Esophagus (tissue), 2 donors: ENCODE data around the gene COX11. TPM values are rescaled to one million over a fixed set of nuclear protein-coding genes. Genes with fewer than 3 reads are reported as not detected.

ENCODE experiments used
- H3K27ac ChIP-seq, 2 donors: one replicate each; pipeline ENCODE4 v1.5.1; 2013; ENCODE audit warnings: low read depth in 2 of 2, mild to moderate bottlenecking in 2 of 2, inconsistent platforms in 1 of 2, low read length in 1 of 2, moderate library complexity in 1 of 2
- H3K27me3 ChIP-seq, 2 donors: one replicate each; pipeline ENCODE4 v1.6.1; 2013; ENCODE audit warnings: low read length in 2 of 2, control low read depth in 1 of 2, mild to moderate bottlenecking in 1 of 2; ENCODE audit not compliant: insufficient read depth in 2 of 2, control insufficient read depth in 1 of 2
- H3K36me3 ChIP-seq, 2 donors: one replicate each; pipeline ENCODE4 v1.6.1; 2013; ENCODE audit warnings: low read length in 1 of 2; ENCODE audit not compliant: control insufficient read depth in 2 of 2, insufficient read depth in 2 of 2
- H3K4me1 ChIP-seq, 2 donors: one replicate each; pipeline ENCODE4 v1.6.1; 2013; ENCODE audit warnings: low read length in 1 of 2; ENCODE audit not compliant: control insufficient read depth in 2 of 2, insufficient read depth in 2 of 2
- H3K4me3 ChIP-seq, 2 donors: one replicate each; pipeline ENCODE4 v1.5.1; 2013; ENCODE audit warnings: low read length in 2 of 2, mild to moderate bottlenecking in 2 of 2, low read depth in 1 of 2, moderate library complexity in 1 of 2
- H3K9me3 ChIP-seq, 2 donors: one replicate each; pipeline ENCODE4 v1.6.1; 2013; ENCODE audit warnings: mild to moderate bottlenecking in 2 of 2, low read depth in 1 of 2, low read length in 1 of 2, moderate library complexity in 1 of 2; ENCODE audit not compliant: control insufficient read depth in 2 of 2, insufficient read depth in 1 of 2
- WGBS, 2 donors: extraction: QIAGEN DNeasy Blood & Tissue Kit; methylation state at CpG; one replicate each; pipeline ENCODE4 v1.1.7; 2013; 5-methylcytosine and 5-hydroxymethylcytosine counted together
- polyA plus RNA-seq, 2 donors: library from polyadenylated mRNA; stranded (reverse); fragments of 200-250 nt; gene quantifications; one replicate each; pipeline ENCODE4 v1.2.3, GENCODE V29; 2013
- donor health status: healthy with polysubstance abuse.
- donor health status: Bipolar disorder and iron deficiency.

Gene COX11, protein sequence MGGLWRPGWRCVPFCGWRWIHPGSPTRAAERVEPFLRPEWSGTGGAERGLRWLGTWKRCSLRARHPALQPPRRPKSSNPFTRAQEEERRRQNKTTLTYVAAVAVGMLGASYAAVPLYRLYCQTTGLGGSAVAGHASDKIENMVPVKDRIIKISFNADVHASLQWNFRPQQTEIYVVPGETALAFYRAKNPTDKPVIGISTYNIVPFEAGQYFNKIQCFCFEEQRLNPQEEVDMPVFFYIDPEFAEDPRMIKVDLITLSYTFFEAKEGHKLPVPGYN
- polyA plus RNA-seq = 10 to 100 TPM; 11.4 to 22.6 TPM

DNA sequence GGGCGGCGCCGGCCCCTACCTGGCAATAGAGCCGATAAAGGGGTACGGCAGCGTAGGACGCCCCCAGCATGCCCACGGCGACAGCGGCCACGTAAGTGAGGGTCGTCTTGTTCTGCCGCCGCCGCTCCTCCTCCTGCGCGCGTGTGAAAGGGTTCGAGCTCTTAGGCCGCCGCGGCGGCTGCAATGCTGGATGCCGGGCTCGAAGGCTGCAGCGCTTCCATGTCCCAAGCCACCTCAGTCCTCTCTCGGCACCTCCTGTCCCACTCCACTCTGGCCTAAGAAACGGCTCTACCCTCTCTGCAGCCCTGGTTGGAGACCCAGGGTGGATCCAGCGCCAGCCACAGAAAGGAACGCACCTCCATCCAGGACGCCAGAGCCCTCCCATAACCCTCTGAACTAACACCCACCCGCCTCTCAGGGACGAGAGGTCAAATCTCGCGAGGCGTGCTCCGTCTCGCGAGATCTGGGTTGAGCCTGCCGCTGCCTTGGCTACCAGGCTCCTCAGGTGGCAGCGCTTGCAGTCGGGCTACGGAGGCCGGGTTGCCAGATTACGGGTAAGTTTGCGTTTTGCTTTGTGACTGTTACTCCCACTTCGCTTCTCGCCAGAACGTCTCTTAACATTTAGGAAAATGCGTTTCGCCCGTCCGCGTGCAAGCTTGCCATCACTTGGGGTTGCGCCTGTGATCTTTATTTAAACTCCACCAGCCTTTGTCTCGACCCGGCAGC is at the start of gene COX11, which contains the start of gene STXBP4:
TSS of gene COX11 (minus strand) at position 393 of the 726 bp plus-strand sequence. CDS start at position 385, 8 bp downstream.
TSS of gene STXBP4 (plus strand) at position 504 of the 726 bp plus-strand sequence. CDS start 17,455 bp downstream, outside the sequence.
- no peaks in the 10 kb centered on the region for H3K9me3 ChIP-seq
- 0% methylated on average over 53 to 57 of the region's 57 CpGs for WGBS, 2 donors
- H3K4me1 ChIP-seq = no peaks in the 10 kb centered on the region
- H3K36me3 ChIP-seq = no peaks in the 10 kb centered on the region
- peak within 1 kb of the TSS; percentile 75 to 92 for H3K27ac ChIP-seq
- H3K4me3 ChIP-seq = peak within 1 kb of the TSS; percentile 86 to 94
- no peaks in the 10 kb centered on the region for H3K27me3 ChIP-seq

DNA sequence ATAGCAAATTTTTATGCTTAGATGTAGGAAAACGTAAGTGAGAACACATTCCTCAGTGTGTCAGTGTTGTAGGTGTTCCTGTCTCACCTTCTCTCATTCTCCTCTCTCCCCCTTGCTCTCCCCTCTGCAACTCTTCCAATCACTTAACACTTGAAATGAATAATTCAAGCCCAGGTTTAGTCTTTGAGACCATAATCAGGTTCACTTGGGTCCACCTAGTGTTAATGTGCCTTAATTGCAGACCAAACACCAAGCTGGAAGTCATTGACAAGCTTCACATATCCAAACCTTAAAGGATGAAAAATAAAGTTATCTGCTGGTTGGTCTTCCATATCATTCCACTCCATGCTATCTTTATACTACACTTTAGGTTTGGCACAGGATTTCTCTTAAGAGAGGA is 37.1 kb upstream of the COX11 start:
- Histone ChIP-seq H3K36me3 (no peaks in the 10 kb centered on the region), H3K27me3 (no peaks in the 10 kb centered on the region), H3K9me3 (no peaks in the 10 kb centered on the region), H3K4me1 (no peaks in the 10 kb centered on the region), H3K27ac (no peak overlapping the region), H3K4me3 (no peak overlapping the region)
- WGBS, 2 donors = 96 to 100% methylated on average over 1 of the region's 1 CpG

DNA sequence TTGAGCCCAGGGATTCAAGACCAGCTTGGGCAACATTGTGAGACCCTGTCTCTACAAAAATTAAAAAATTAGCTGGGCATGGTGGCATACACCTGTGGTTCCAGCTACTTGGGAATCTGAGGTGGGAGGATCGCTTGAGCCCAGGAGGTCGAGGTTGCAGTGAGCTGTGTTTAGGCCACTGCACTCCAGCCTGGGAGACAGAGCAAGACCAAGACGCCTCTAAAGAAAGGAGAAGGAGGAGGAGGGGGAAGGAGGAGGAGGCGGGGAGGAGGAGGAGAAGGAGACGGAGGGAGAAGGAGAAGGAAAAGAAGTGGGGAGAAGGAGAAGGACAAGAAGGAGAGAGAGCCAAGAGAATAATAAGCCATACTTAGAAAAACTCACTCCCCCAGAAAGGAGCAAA is 36.0 kb upstream of the COX11 start:
- no peak overlapping the region for H3K4me3 ChIP-seq
- no peaks in the 10 kb centered on the region for H3K36me3 ChIP-seq
- H3K9me3 ChIP-seq = no peaks in the 10 kb centered on the region
- H3K27ac ChIP-seq = no peak overlapping the region
- no peaks in the 10 kb centered on the region for H3K4me1 ChIP-seq
- WGBS, 2 donors = 87 to 91% methylated on average over 5 of the region's 5 CpGs
- no peaks in the 10 kb centered on the region for H3K27me3 ChIP-seq

DNA sequence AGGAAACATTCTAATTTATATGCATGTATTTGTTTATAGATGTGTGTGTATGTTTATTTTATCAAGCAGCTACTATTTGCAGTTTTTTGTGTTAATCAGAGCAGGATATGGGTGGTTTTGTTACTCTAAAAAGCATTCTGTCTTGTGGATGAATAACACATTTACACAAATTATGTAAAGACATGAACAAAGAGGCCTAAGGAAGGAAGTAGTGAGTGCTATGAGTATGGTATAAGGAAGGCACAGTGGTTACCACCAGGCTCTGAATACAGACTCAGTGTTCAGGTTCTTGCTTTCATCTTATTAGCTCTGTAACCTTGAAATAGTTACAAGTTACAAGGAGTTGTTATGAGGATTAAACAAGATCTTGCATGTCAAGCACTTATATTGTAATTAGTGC is 34.0 kb upstream of the COX11 start:
- no peaks in the 10 kb centered on the region for H3K36me3 ChIP-seq
- H3K9me3 ChIP-seq = no peaks in the 10 kb centered on the region
- no peak overlapping the region for H3K27ac ChIP-seq
- H3K4me1 ChIP-seq = no peaks in the 10 kb centered on the region
- H3K4me3 ChIP-seq = no peak overlapping the region
- H3K27me3 ChIP-seq = no peaks in the 10 kb centered on the region

DNA sequence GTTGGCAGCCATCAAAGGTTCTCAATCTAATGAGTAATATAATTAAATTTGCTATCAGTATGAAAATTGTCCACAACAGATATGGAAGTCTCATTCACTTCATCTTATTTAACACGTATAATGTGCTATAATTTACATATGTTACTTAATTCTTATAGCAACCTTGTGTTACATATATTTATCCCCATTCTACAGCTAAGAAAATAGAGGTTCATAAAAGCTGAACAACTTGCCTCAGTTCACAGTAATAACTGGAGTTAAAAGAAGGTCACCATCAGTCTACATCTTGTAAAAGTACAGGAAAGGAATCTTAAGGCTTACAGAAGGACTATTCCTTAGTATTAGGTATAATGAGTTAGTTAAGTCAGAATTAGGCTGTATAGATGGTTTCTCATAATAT is 28.0 kb upstream of the COX11 start:
- H3K27me3 ChIP-seq = no peaks in the 10 kb centered on the region
- no peak overlapping the region for H3K4me3 ChIP-seq
- H3K27ac ChIP-seq = no peak overlapping the region
- H3K36me3 ChIP-seq = no peaks in the 10 kb centered on the region
- H3K9me3 ChIP-seq = no peaks in the 10 kb centered on the region
- H3K4me1 ChIP-seq = no peaks in the 10 kb centered on the region
- WGBS, 2 donors = 95 to 98% methylated on average over 1 of the region's 1 CpG

DNA sequence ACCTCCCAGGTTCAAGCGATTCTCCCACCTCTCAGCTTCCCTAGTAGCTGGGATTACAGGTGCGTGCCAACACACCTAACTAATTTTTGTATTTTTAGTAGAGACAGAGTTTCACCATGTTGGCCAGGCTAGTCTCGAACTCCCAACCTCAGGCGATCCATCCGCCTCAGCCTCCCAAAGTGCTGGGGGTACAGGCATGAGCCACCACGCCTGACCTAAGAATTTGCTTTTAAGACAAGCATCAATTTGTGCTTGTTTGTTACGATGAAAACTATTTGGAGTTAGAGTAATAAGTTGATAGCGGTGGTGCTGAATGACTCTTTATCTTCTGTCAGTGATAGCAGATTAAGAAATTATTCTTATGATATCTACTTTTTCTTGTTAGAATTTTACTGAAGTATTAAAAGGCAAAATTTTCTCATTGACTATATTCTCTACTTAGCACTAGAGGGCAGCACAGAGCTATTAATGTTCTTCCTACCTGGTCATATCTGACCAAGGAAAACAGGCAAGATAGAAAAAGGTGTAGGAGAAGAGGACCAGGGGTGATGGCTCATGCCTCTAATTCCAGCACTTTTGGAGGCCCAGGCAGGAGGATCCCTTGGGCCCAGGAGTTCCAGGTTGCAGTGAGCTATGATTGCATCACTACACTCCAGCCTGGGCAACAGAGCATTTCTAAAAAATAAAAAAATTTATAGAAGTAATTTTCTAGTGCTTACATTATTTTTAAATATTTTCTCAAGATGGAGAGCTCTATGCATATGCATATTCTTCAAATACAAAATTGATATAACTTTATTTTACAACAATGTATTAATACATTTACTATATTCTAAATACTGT is 24.6 kb upstream of the COX11 start:
- H3K4me3 ChIP-seq = no peak overlapping the region
- no peaks in the 10 kb centered on the region for H3K9me3 ChIP-seq
- 77 to 81% methylated on average over 8 of the region's 8 CpGs for WGBS, 2 donors
- no peaks in the 10 kb centered on the region for H3K4me1 ChIP-seq
- H3K27me3 ChIP-seq = no peaks in the 10 kb centered on the region
- H3K27ac ChIP-seq = no peak overlapping the region
- no peaks in the 10 kb centered on the region for H3K36me3 ChIP-seq

DNA sequence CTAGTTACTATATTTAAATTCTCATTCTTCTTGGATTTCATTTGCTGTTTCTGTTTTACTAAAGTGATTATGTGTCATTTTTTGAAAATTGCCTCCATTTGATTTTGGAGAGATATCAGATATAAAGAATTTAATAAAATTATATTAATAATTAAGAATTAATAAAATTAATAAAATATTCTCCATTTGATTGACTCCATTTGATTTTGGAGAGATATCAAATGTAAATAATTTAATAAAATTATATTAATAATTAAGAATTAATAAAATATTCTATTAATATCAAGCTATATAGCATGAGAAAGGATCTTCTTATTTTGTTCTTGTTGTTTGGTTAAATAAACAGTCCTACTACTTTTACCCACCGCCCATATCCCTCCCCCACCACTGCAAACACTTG is 23.1 kb upstream of the COX11 start:
- Histone ChIP-seq H3K9me3 (no peaks in the 10 kb centered on the region), H3K27me3 (no peaks in the 10 kb centered on the region), H3K27ac (no peak overlapping the region), H3K36me3 (no peaks in the 10 kb centered on the region), H3K4me1 (no peaks in the 10 kb centered on the region), H3K4me3 (no peak overlapping the region)
- WGBS, 2 donors = 98 to 100% methylated on average over 1 of the region's 1 CpG

DNA sequence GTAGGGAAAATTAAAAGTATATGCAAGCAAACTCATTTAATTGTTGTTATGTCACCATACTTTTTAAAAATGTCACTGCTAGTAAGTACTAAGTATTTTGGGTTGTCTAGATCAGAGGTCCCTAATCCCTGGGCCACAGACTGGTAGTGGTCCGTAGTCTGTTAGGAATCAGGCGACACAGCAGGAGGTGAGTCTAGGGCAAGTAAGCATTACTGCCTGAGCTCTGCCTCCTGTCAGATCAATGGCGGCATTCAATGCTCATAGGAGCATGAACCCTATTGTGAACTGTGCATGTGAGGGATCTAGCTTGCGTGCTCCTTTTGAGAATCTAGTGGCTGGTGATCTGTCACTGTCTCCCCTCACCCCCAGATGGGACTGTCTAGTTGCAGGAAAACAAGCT is 21.7 kb upstream of the COX11 start:
- H3K4me1 ChIP-seq = no peaks in the 10 kb centered on the region
- H3K27me3 ChIP-seq = no peaks in the 10 kb centered on the region
- no peak overlapping the region for H3K27ac ChIP-seq
- H3K36me3 ChIP-seq = no peaks in the 10 kb centered on the region
- no peaks in the 10 kb centered on the region for H3K9me3 ChIP-seq
- WGBS, 2 donors = 91 to 97% methylated on average over 4 of the region's 4 CpGs
- H3K4me3 ChIP-seq = no peak overlapping the region

DNA sequence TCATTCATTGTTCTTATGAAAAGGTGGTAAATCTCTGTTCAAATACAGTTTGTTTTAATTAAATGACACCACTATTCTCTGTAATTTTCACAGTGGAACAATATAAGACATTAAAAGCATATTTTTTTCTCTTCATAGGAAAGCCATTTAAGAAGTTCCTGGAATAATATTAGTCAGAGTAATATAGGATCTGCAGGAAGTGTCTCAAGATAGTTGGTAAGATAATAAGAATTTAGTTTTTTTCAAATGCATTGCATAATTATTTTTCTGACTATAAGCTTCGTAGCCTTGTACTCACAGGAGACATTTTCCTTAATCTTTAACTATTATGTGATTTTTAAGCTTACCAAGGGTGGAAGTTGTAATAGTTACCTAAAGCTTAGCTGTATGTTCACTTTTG is 17.0 kb upstream of the COX11 start:
- no peaks in the 10 kb centered on the region for H3K4me1 ChIP-seq
- H3K36me3 ChIP-seq = no peaks in the 10 kb centered on the region
- WGBS, 2 donors = 90% methylated on average over 1 of the region's 1 CpG

More for the DNA sequence above, 17.0 kb upstream of the COX11 start:
- Histone ChIP-seq H3K27ac (no peak overlapping the region), H3K9me3 (peaks cover 0 to 2% of the 10 kb centered on the region in 2 donors), H3K27me3 (no peaks in the 10 kb centered on the region), H3K4me3 (no peak overlapping the region)
